ENCODE results near the gene SWT1. TPM values are rescaled to one million over a fixed set of nuclear protein-coding genes. Genes with fewer than 3 reads are reported as not detected.
"Not testable (repeated sequence)": the region's sequence is repeated elsewhere in the genome, so short reads cannot be mapped to it uniquely, and the experiment has no call there.

The SWT1 gene
- total RNA-seq, 1 donor from 2014 or later, result 5.5 TPM

GRCh38 chr1:185317886-185318310, 160.9 kb downstream of the SWT1 start:
- Mint-ChIP-seq H3K27me3 (no peaks in the 10 kb centered on the region), H3K27ac (peak overlapping the region; percentile 98), H3K4me1 (peaks cover 43% of the 10 kb centered on the region), H3K4me3 (peak overlapping the region; percentile 97), H3K36me3 (ENCODE audit: low read depth) (peaks cover 14% of the 10 kb centered on the region), H3K9me3 (peaks cover 2% of the 10 kb centered on the region)
- DNase-seq (no peak), ATAC-seq (ENCODE audit: low read depth) (peak; percentile 32)
- intact Hi-C loops (cut with micrococcal nuclease), result loop anchor here (1.0 to 10.0 kb wide), 18 partner anchors 21 to 1057 kb away; partner anchors contain the start of genes ODR4, RNF2, SWT1 and TPR
- ChIA-PET POLR2A (interaction anchor here (0.8 to 3.7 kb wide), 31 partner anchors 9 to 1057 kb away, joined by 3 to 81 read pairs (median 8); partner anchors contain the start of genes SWT1, TPR and TRMT1L), CTCF (interaction anchor here (0.8 to 4.1 kb wide), 13 partner anchors 21 to 376 kb away, joined by 3 to 49 read pairs (median 6); no protein-coding TSS in a partner anchor)
- TF ChIP-seq CTCF (IDR thresholded peaks at IDR 0.05), result no peak

- Mint-ChIP-seq H3K27ac (peak overlapping the region; percentile 98), H3K9me3 (peaks cover 2% of the 10 kb centered on the region), H3K4me1 (peaks cover 36% of the 10 kb centered on the region), H3K4me3 (peak overlapping the region; percentile 97), H3K36me3 (ENCODE audit: low read depth) (peaks cover 14% of the 10 kb centered on the region), H3K27me3 (no peaks in the 10 kb centered on the region)
- no peak for ATAC-seq (ENCODE audit: low read depth)
- TF ChIP-seq CTCF (IDR thresholded peaks at IDR 0.05), result no peak
- CTCF ChIA-PET, result interaction anchor here (1.2 to 4.1 kb wide), 7 partner anchors 20 to 376 kb away, joined by 4 to 49 read pairs (median 8); no protein-coding TSS in a partner anchor
- no peak for DNase-seq
- intact Hi-C loops (cut with micrococcal nuclease), result loop anchor here (10.0 kb wide), 1 partner anchor 206 kb away; no protein-coding TSS in a partner anchor
- POLR2A ChIA-PET, result interaction anchor here (0.8 to 3.7 kb wide), 20 partner anchors 8 to 1057 kb away, joined by 3 to 81 read pairs (median 24); partner anchors contain the start of genes SWT1, TPR and TRMT1L
These were observed 161.6 kb downstream of the SWT1 start for GRCh38 chr1:185318431-185319138.

- CTCF ChIA-PET, result interaction anchor here (4.1 kb wide), 1 partner anchor 351 kb away, joined by 49 read pairs; no protein-coding TSS in a partner anchor
- ATAC-seq (ENCODE audit: low read depth) (no peak), DNase-seq (no peak)
- H3K36me3 Mint-ChIP-seq (ENCODE audit: low read depth), result peaks cover 14% of the 10 kb centered on the region
- TF ChIP-seq CTCF (IDR thresholded peaks at IDR 0.05), result no peak
- H3K9me3 Mint-ChIP-seq, result peaks cover 2% of the 10 kb centered on the region
- POLR2A ChIA-PET, result interaction anchor here (2.9 to 3.7 kb wide), 2 partner anchors 87 to 247 kb away, joined by 15 to 23 read pairs; no protein-coding TSS in a partner anchor
- intact Hi-C loops (cut with micrococcal nuclease), result loop anchor here (10.0 kb wide), 1 partner anchor 206 kb away; no protein-coding TSS in a partner anchor
- H3K4me1 Mint-ChIP-seq, result peaks cover 30% of the 10 kb centered on the region
- no peak overlapping the region for H3K27ac Mint-ChIP-seq
- H3K4me3 Mint-ChIP-seq, result no peak overlapping the region
- no peaks in the 10 kb centered on the region for H3K27me3 Mint-ChIP-seq
These were observed 162.1 kb downstream of the SWT1 start for GRCh38 chr1:185319139-185319475.

- DNase-seq; ATAC-seq (ENCODE audit: low read depth); H3K9me3 Mint-ChIP-seq; H3K4me3 Mint-ChIP-seq; H3K27me3 Mint-ChIP-seq; H3K27ac Mint-ChIP-seq; POLR2A ChIA-PET; H3K36me3 Mint-ChIP-seq (ENCODE audit: low read depth); intact Hi-C loops (cut with micrococcal nuclease); CTCF ChIA-PET: not testable (repeated sequence)
- H3K4me1 Mint-ChIP-seq, result peaks cover 12% of the 10 kb centered on the region
These were observed 164.1 kb downstream of the SWT1 start for GRCh38 chr1:185321104-185321503.

- H3K27ac Mint-ChIP-seq; DNase-seq; H3K4me3 Mint-ChIP-seq; intact Hi-C loops (cut with micrococcal nuclease); POLR2A ChIA-PET; H3K36me3 Mint-ChIP-seq (ENCODE audit: low read depth); H3K9me3 Mint-ChIP-seq; H3K27me3 Mint-ChIP-seq; CTCF ChIA-PET; ATAC-seq (ENCODE audit: low read depth): not testable (repeated sequence)
- H3K4me1 Mint-ChIP-seq, result peaks cover 12% of the 10 kb centered on the region
These were observed 164.8 kb downstream of the SWT1 start for GRCh38 chr1:185321653-185322221.

GRCh38 chr1:185322636-185323035, 165.7 kb downstream of the SWT1 start:
- intact Hi-C loops (cut with micrococcal nuclease), result no loop called here
- ATAC-seq (ENCODE audit: low read depth) (no peak), DNase-seq (no peak)
- H3K36me3 Mint-ChIP-seq (ENCODE audit: low read depth), result no peaks in the 10 kb centered on the region
- no peak overlapping the region for H3K27ac Mint-ChIP-seq
- H3K4me1 Mint-ChIP-seq, result peaks cover 9% of the 10 kb centered on the region
- no peak for TF ChIP-seq CTCF (IDR thresholded peaks at IDR 0.05)
- peaks cover 2% of the 10 kb centered on the region for H3K9me3 Mint-ChIP-seq
- H3K4me3 Mint-ChIP-seq, result no peak overlapping the region
- ChIA-PET POLR2A (no interaction called here), CTCF (no interaction called here)
- H3K27me3 Mint-ChIP-seq, result no peaks in the 10 kb centered on the region

All from activated B cell treated with CpG ODN at 0.5 μM for 24 hours (primary cell).